IMR-90 (cell line): Measurements from ENCODE around the gene LILRA1. TPM values are rescaled to one million over a fixed set of nuclear protein-coding genes. Genes with fewer than 3 reads are reported as not detected.

Experiments used
- ATAC-seq: fragments of 200-7000 bp; cut with Tn5 transposase; 2 replicates; pipeline ENCODE4 v1.9.1; 2020; ENCODE audit warnings: low read depth, mild to moderate bottlenecking, moderate library complexity
- BruUV-seq: library from RNA; stranded (reverse); fragments of 400-500 nt; replicated peaks from 2 replicates; lab custom pipeline; 2021; lab: Mats Ljungman, UMichigan
- CTCF ChIA-PET: fragments of 300-600 bp; formaldehyde crosslinking; extraction: SDS; loops from one replicate; lab custom pipeline; 2021; ENCODE audit warnings: antibody characterized with exemption; lab: Yijun Ruan, JAX
- POLR2A ChIA-PET: fragments of 300-600 bp; sonication (Branson Sonifier 250); formaldehyde crosslinking; loops from one replicate; lab custom pipeline; 2022; ENCODE audit warnings: antibody characterized with exemption; ENCODE audit not compliant: unreplicated experiment; lab: Charles Lee
- DNase-seq: peaks from one replicate; pipeline ENCODE4 v3.0.0; 2013
- H2AFZ ChIP-seq: replicated peaks from 2 replicates; pipeline ENCODE3; 2013; ENCODE audit warnings: low read length, mild to moderate bottlenecking; ENCODE audit not compliant: poor library complexity
- H2AK5ac ChIP-seq: 2 replicates; pipeline ENCODE4 v1.6.1; 2013; ENCODE audit warnings: low read depth, low read length, inconsistent platforms
- H2AK9ac ChIP-seq: replicated peaks from 2 replicates; pipeline ENCODE3; 2013; ENCODE audit warnings: mild to moderate bottlenecking, low read depth, low read length, moderate library complexity; ENCODE audit not compliant: poor library complexity
- H2BK120ac ChIP-seq: 2 replicates; pipeline ENCODE4 v1.6.1; 2013; ENCODE audit warnings: low read depth, low read length, inconsistent platforms
- H2BK15ac ChIP-seq: 3 replicates; pipeline ENCODE4 v1.6.1; 2013; ENCODE audit warnings: low read depth, low read length, inconsistent platforms
- H2BK20ac ChIP-seq: 2 replicates; pipeline ENCODE4 v1.6.1; 2013; ENCODE audit warnings: low read depth, mild to moderate bottlenecking, inconsistent platforms, low read length, moderate library complexity
- H2BK5ac ChIP-seq: 2 replicates; pipeline ENCODE4 v1.6.1; 2013; ENCODE audit warnings: mild to moderate bottlenecking, low read depth, low read length, inconsistent platforms; ENCODE audit not compliant: poor library complexity, severe bottlenecking
- H3K14ac ChIP-seq: replicated peaks from 2 replicates; pipeline ENCODE4 v1.6.1; 2013; ENCODE audit warnings: low read depth, low read length, inconsistent platforms
- H3K18ac ChIP-seq: 2 replicates; pipeline ENCODE4 v1.6.1; 2013; ENCODE audit warnings: low read depth, low read length, control low read depth
- H3K23ac ChIP-seq: 2 replicates; pipeline ENCODE4 v1.6.1; 2013; ENCODE audit warnings: low read depth, low read length, inconsistent platforms
- H3K27ac ChIP-seq: 2 replicates; pipeline ENCODE4 v1.5.1; 2013; ENCODE audit warnings: mild to moderate bottlenecking, control low read depth, low read length; ENCODE audit not compliant: insufficient read depth
- H3K27me3 ChIP-seq: 2 replicates; pipeline ENCODE4 v1.6.1; 2013; ENCODE audit warnings: low read length; ENCODE audit not compliant: control insufficient read depth, insufficient read depth
- H3K36me3 ChIP-seq: 2 replicates; pipeline ENCODE4 v1.6.1; 2013; ENCODE audit warnings: low read length, mixed read lengths; ENCODE audit not compliant: control insufficient read depth, insufficient read depth
- H3K4ac ChIP-seq: 2 replicates; pipeline ENCODE4 v1.6.1; 2013; ENCODE audit warnings: low read depth, low read length, inconsistent platforms
- H3K4me1 ChIP-seq: 2 replicates; pipeline ENCODE4 v1.6.1; 2013; ENCODE audit warnings: low read length, mixed read lengths; ENCODE audit not compliant: control insufficient read depth, insufficient read depth
- H3K4me2 ChIP-seq: 2 replicates; pipeline ENCODE4 v1.6.1; 2013; ENCODE audit warnings: low read depth, mild to moderate bottlenecking, control low read depth, low read length, moderate library complexity
- H3K4me3 ChIP-seq: 2 replicates; pipeline ENCODE4 v1.5.1; 2013; ENCODE audit warnings: low read depth, mild to moderate bottlenecking, control low read depth, low read length, moderate library complexity; ENCODE audit not compliant: insufficient read depth
- H3K56ac ChIP-seq: 2 replicates; pipeline ENCODE4 v1.6.1; 2013; ENCODE audit warnings: low read length, inconsistent platforms; ENCODE audit not compliant: insufficient read depth; ENCODE audit errors: extremely low read depth
- H3K79me1 ChIP-seq, 2 experiments: 2 replicates each; pipeline ENCODE4 v1.6.1; 2013; ENCODE audit warnings: low read length in 2 of 2, inconsistent platforms in 1 of 2, low read depth in 1 of 2
- H3K9ac ChIP-seq: 2 replicates; pipeline ENCODE4 v1.6.1; 2013; ENCODE audit warnings: low read depth, low read length, control low read depth
- H3K9me1 ChIP-seq: 2 replicates; pipeline ENCODE4 v1.6.1; 2013; ENCODE audit warnings: low read length, inconsistent platforms; ENCODE audit not compliant: insufficient read depth
- H3K9me3 ChIP-seq: 2 replicates; pipeline ENCODE4 v1.6.1; 2013; ENCODE audit warnings: low read length; ENCODE audit not compliant: control insufficient read depth, insufficient read depth
- H4K20me1 ChIP-seq: 2 replicates; pipeline ENCODE4 v1.6.1; 2013; ENCODE audit warnings: low read length, inconsistent platforms; ENCODE audit not compliant: insufficient read depth
- H4K5ac ChIP-seq: 2 replicates; pipeline ENCODE4 v1.6.1; 2013; ENCODE audit warnings: mild to moderate bottlenecking, low read depth, low read length, control low read depth
- H4K8ac ChIP-seq, 2 experiments: 2 replicates each; pipeline ENCODE4 v1.6.1; 2013; ENCODE audit warnings: low read depth in 2 of 2, low read length in 2 of 2, control low read depth in 1 of 2, inconsistent platforms in 1 of 2
- H4K91ac ChIP-seq: 2 replicates; pipeline ENCODE4 v1.6.1; 2013; ENCODE audit warnings: low read depth, low read length, inconsistent platforms; ENCODE audit not compliant: insufficient read depth
- BHLHE40 ChIP-seq: fragments of 150-350 bp; IDR thresholded peaks from 2 replicates; pipeline ENCODE4 v1.6.1; 2016; ENCODE audit warnings: mild to moderate bottlenecking, low read depth, low read length
- FOS ChIP-seq: fragments of 150-350 bp; IDR thresholded peaks from 2 replicates; pipeline ENCODE4 v1.6.1; 2016; ENCODE audit warnings: low read depth, low read length
- MAFK ChIP-seq: IDR thresholded peaks from 2 replicates; pipeline ENCODE4 v1.6.1; 2012; ENCODE audit warnings: low read depth, low read length, improper control_type of control experiment
- MXI1 ChIP-seq: IDR thresholded peaks from 2 replicates; pipeline ENCODE4 v1.6.1; 2012; ENCODE audit warnings: low read depth, mild to moderate bottlenecking, low read length, moderate library complexity, borderline replicate concordance
- NFE2L2 ChIP-seq: fragments of 150-350 bp; IDR thresholded peaks from 2 replicates; pipeline ENCODE4 v1.6.1; 2016; ENCODE audit warnings: low read depth, mild to moderate bottlenecking, low read length
- RAD21 ChIP-seq: IDR thresholded peaks from 2 replicates; pipeline ENCODE4 v1.6.1; 2012; ENCODE audit warnings: low read length, improper control_type of control experiment
- RCOR1 ChIP-seq: IDR thresholded peaks from 2 replicates; pipeline ENCODE4 v1.6.1; 2012; ENCODE audit warnings: mild to moderate bottlenecking, low read length, improper control_type of control experiment; ENCODE audit not compliant: insufficient replicate concordance
- RFX5 ChIP-seq: IDR thresholded peaks from 2 replicates; pipeline ENCODE4 v1.8.0; 2012; ENCODE audit warnings: low read depth, mild to moderate bottlenecking, low read length, moderate library complexity
- SMC3 ChIP-seq: fragments of 150-350 bp; IDR thresholded peaks from 2 replicates; pipeline ENCODE4 v1.6.1; 2016; ENCODE audit warnings: low read depth, mild to moderate bottlenecking, antibody characterized with exemption, low read length, moderate library complexity
- WGBS, 2 experiments: methylation state at CpG; one replicate each; pipeline versions ENCODE4 v1.1.5 to v1.1.7; 2013; ENCODE audit warnings: missing lambda C conversion rate in 2 of 2; ENCODE audit not compliant: insufficient read length in 1 of 2; ENCODE audit errors: extremely low coverage in 2 of 2; 5-methylcytosine and 5-hydroxymethylcytosine counted together
- dilution Hi-C: fragments of 300-500 bp; cut with HindIII; formaldehyde crosslinking; loops from one replicate; pipeline ENCODE4 v1.14.3; 2018; ENCODE audit warnings: low sequenced_read_pairs; ENCODE audit not compliant: unreplicated experiment
- in situ Hi-C: fragments of 300-500 bp; cut with MboI; formaldehyde crosslinking; loops from 3 replicates; pipeline ENCODE4 v1.14.3; 2019; ENCODE audit warnings: low sequenced_read_pairs, inconsistent platforms, mixed read lengths
- intact Hi-C: fragments of 100-400 bp; cut with micrococcal nuclease; formaldehyde crosslinking; loops from 2 replicates; pipeline ENCODE4 v1.10.0; 2022
- polyA plus RNA-seq, 3 experiments: library from polyadenylated mRNA; depleted of rRNA; stranded (reverse); fragments of >200 nt; gene quantifications; 2 replicates each; pipeline ENCODE4 v1.2.3, GENCODE V29; 2012; ENCODE audit warnings: low replicate concordance in 1 of 3
- total RNA-seq: library from RNA; depleted of rRNA; stranded (reverse); fragments of >200 nt; gene quantifications from 2 replicates; pipeline ENCODE4 v1.2.3, GENCODE V29; 2012
- TF ChIP-seq, protein P1 (sequence below): fragments of 150-350 bp; IDR thresholded peaks from 2 replicates; pipeline ENCODE4 v1.6.1; 2017; ENCODE audit warnings: mild to moderate bottlenecking, antibody characterized with exemption, low read length, low read depth
- TF ChIP-seq, protein P2 (sequence below): conservative IDR thresholded peaks from 2 replicates; pipeline ENCODE4 v1.5.1; 2012; ENCODE audit warnings: mild to moderate bottlenecking, low read depth, low read length, improper control_type of control experiment
- TF ChIP-seq, protein P3 (sequence below): fragments of 150-350 bp; IDR thresholded peaks from 2 replicates; pipeline ENCODE4 v1.6.1; 2016; ENCODE audit warnings: low read depth, mild to moderate bottlenecking, low read length, moderate library complexity, borderline replicate concordance

The LILRA1 gene
- total and polyA plus RNA-seq, 2 of the 4 experiments (the other 2 are of a cell fraction): not detected

DNA sequence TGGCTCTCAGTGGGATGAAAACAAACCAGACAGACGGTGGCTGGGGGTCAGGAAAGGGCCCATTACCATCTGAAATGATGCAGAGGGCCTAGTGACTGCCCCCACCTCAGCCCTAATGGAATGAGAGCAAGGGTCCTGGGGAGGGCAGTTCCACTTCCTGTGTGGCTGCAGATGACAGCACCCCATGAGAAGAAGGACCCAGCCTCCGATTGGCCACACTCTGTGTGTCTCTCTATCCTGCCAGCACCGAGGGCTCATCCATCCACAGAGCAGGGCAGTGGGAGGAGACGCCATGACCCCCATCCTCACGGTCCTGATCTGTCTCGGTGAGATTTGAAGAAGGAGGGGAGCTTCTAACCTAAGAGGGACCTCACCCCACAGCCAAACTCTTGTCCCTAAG is 37.4 kb downstream of the LILRA1 start:
- Histone ChIP-seq H3K9me3 (peaks cover 23% of the 10 kb centered on the region), H3K9ac (no peak overlapping the region), H4K8ac (no peak overlapping the region), H4K91ac (no peak overlapping the region), H3K23ac (no peak overlapping the region), H3K79me1 (no peaks in the 10 kb centered on the region), H2AK5ac (no peak overlapping the region), H3K4me2 (no peak overlapping the region), H2AFZ (no peak overlapping the region), H3K27me3 (no peaks in the 10 kb centered on the region), H3K36me3 (no peaks in the 10 kb centered on the region), H3K14ac (no peak overlapping the region), H3K4me1 (no peaks in the 10 kb centered on the region), H2AK9ac (no peak overlapping the region), H4K5ac (no peak overlapping the region), H2BK15ac (no peak overlapping the region), H3K18ac (no peak overlapping the region), H3K4ac (no peak overlapping the region), H2BK120ac (no peak overlapping the region), H2BK5ac (no peak overlapping the region), H2BK20ac (no peak overlapping the region), H3K4me3 (no peak overlapping the region), H3K9me1 (no peaks in the 10 kb centered on the region), H4K20me1 (no peaks in the 10 kb centered on the region), H3K56ac (no peak overlapping the region), H3K27ac (no peak overlapping the region)
- BruUV-seq: no TSS peak
- DNase-seq (no peak), ATAC-seq (no peak)
- CTCF ChIA-PET: no interaction called here
- POLR2A ChIA-PET: no interaction called here
- dilution Hi-C loops: no loop called here
- TF ChIP-seq MXI1 (no peak), RAD21 (no peak), RFX5 (no peak), RCOR1 (no peak), FOS (no peak), MAFK (no peak), SMC3 (no peak), NFE2L2 (no peak), BHLHE40 (no peak)
- TF ChIP-seq, protein P1, sequence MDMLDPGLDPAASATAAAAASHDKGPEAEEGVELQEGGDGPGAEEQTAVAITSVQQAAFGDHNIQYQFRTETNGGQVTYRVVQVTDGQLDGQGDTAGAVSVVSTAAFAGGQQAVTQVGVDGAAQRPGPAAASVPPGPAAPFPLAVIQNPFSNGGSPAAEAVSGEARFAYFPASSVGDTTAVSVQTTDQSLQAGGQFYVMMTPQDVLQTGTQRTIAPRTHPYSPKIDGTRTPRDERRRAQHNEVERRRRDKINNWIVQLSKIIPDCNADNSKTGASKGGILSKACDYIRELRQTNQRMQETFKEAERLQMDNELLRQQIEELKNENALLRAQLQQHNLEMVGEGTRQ: no peak
- TF ChIP-seq, protein P2, sequence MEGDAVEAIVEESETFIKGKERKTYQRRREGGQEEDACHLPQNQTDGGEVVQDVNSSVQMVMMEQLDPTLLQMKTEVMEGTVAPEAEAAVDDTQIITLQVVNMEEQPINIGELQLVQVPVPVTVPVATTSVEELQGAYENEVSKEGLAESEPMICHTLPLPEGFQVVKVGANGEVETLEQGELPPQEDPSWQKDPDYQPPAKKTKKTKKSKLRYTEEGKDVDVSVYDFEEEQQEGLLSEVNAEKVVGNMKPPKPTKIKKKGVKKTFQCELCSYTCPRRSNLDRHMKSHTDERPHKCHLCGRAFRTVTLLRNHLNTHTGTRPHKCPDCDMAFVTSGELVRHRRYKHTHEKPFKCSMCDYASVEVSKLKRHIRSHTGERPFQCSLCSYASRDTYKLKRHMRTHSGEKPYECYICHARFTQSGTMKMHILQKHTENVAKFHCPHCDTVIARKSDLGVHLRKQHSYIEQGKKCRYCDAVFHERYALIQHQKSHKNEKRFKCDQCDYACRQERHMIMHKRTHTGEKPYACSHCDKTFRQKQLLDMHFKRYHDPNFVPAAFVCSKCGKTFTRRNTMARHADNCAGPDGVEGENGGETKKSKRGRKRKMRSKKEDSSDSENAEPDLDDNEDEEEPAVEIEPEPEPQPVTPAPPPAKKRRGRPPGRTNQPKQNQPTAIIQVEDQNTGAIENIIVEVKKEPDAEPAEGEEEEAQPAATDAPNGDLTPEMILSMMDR: no peak
- TF ChIP-seq, protein P3, sequence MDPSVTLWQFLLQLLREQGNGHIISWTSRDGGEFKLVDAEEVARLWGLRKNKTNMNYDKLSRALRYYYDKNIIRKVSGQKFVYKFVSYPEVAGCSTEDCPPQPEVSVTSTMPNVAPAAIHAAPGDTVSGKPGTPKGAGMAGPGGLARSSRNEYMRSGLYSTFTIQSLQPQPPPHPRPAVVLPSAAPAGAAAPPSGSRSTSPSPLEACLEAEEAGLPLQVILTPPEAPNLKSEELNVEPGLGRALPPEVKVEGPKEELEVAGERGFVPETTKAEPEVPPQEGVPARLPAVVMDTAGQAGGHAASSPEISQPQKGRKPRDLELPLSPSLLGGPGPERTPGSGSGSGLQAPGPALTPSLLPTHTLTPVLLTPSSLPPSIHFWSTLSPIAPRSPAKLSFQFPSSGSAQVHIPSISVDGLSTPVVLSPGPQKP: no peak
- in situ Hi-C loops: loop anchor here (5.0 kb wide), 1 partner anchor 348 kb away; the partner anchor contains the start of gene LILRB2
- no CpG with 5 or more reads among the region's 6 CpGs for WGBS, 2 experiments
- intact Hi-C loops: no loop called here
